Upper lobe of right lung (tissue), 1 donor: Measurements from ENCODE around the gene KRTAP12-1. TPM values are rescaled to one million over a fixed set of nuclear protein-coding genes. Genes with fewer than 3 reads are reported as not detected.
A peak's percentile ranks its signal among the peaks of the same experiment; 100 is the strongest.
"Not testable (repeated sequence)": the region's sequence is repeated elsewhere in the genome, so short reads cannot be mapped to it uniquely, and the experiment has no call there.

Experiments
- ATAC-seq: fragments of 200-7000 bp; cut with Tn5 transposase; one replicate; pipeline ENCODE4 v1.9.1; 2020; ENCODE audit warnings: mild to moderate bottlenecking, moderate library complexity
- DNase-seq: peaks from one replicate; pipeline ENCODE4 v3.0.0-alpha.2; 2020
- H3K27ac ChIP-seq: fragments of 200-600 bp; one replicate; pipeline ENCODE4 v1.8.0; 2022
- H3K27me3 ChIP-seq: fragments of 200-600 bp; one replicate; pipeline ENCODE4 v1.8.0; 2022; ENCODE audit warnings: mild to moderate bottlenecking
- H3K36me3 ChIP-seq: fragments of 200-600 bp; one replicate; pipeline ENCODE4 v1.8.0; 2022
- H3K4me1 ChIP-seq: fragments of 200-600 bp; one replicate; pipeline ENCODE4 v1.8.0; 2022
- H3K4me3 ChIP-seq: fragments of 200-600 bp; one replicate; pipeline ENCODE4 v1.8.0; 2022; ENCODE audit warnings: mild to moderate bottlenecking
- H3K9me3 ChIP-seq: fragments of 200-600 bp; one replicate; pipeline ENCODE4 v1.8.0; 2022
- CTCF ChIP-seq: fragments of 200-600 bp; IDR thresholded peaks from one replicate; pipeline ENCODE4 v1.8.0; 2022; ENCODE audit warnings: antibody characterized with exemption
- intact Hi-C: fragments of 100-400 bp; cut with DNase I; formaldehyde crosslinking; loops from one replicate; pipeline ENCODE4 v1.11.0; 2022
- total RNA-seq: library from RNA; stranded (reverse); fragmentation: NEBNext Ultra II Directional; extraction: Animal tissue kit (Norgen Biotek cat#: 25700); gene quantifications from one replicate; pipeline ENCODE4 v1.2.1, GENCODE V29; 2021
- donor health status: DM: no; HTN: yes; CAD: no; lungs with severe emphysema.

KRTAP12-1 gene
- total RNA-seq, 1 donor from 2014 or later: not detected

DNA sequence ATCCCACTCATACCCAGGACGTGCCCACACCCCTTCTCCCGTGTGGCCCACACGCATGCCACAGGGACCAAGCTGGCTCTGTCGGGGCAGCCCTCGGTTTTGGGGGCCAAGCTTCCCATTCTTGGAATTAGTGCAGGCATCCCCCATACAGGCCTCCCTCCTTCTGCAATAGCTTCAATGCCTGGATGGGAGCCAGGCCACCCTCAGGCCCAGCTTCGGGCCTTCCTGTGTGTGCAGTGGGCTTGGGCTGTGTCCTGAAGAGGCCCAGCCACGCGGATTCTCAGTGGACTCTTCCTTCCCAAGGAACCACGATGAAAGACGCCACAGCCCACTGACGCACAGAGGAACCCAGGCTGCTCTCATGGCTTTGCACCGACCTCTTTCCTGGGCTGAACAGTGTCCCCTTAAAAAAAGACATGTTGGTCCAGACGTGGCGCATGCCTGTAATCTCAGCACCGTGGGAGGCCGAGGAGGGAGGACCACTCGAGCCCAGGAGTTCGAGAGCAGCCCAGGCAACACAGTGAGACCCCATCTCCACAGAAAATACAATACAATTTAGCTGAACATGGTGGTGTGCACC lies 32.4 kb downstream of the KRTAP12-1 start:
- DNase-seq: no peak
- Histone ChIP-seq H3K9me3 (peaks cover 6% of the 10 kb centered on the region), H3K27me3 (no peaks in the 10 kb centered on the region), H3K4me1 (no peaks in the 10 kb centered on the region), H3K36me3 (no peaks in the 10 kb centered on the region), H3K4me3 (no peak overlapping the region), H3K27ac (no peak overlapping the region)
- no peak for TF ChIP-seq CTCF
- ATAC-seq: no peak
- intact Hi-C loops: no loop called here

DNA sequence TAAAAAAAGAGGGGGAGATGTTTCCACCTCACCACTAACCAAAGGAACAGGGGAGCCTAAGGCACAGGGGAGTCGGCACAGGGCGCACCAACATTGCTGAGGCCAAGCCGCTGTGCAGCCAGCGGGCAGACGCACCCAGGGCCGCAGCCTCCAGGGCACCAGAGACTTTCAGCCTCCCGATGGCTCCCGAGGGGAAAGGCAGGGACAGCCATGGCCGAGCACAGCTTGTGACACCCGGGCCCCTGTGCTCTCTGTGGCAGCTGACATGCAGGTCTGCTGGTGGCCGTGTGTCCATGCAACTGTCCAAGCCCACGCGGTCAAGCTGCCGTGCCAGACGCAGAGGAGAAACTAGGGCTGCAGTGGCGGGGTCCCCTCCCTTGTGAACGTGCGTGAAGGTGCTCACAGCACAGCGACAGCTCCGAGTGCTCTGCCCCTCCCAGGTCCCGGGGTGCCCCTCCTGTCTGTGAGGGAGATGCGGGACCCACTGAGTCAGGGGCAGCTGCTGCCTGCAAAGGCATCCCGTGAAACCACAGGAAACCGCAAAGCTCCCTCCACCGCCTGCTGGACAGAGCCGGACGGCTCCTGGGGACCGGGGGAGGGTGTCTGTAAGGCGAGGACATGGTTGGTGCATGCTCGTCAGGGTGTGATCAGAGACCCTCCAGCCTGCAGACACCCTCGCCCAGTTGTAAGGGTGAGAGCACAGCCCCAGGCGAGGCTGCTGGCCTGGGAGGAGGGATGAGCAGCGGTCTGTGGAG lies 33.2 kb downstream of the KRTAP12-1 start:
- intact Hi-C loops: no loop called here
- H3K9me3 ChIP-seq: peaks cover 9% of the 10 kb centered on the region
- no peak for DNase-seq
- peak; percentile 10 for ATAC-seq
- H3K4me1 ChIP-seq: no peaks in the 10 kb centered on the region
- no peaks in the 10 kb centered on the region for H3K27me3 ChIP-seq
- H3K4me3 ChIP-seq: no peak overlapping the region
- H3K36me3 ChIP-seq: no peaks in the 10 kb centered on the region
- H3K27ac ChIP-seq: no peak overlapping the region
- TF ChIP-seq CTCF: no peak

GRCh38 chr21:44647222-44647552 lies 34.8 kb downstream of the KRTAP12-1 start:
- no peak for TF ChIP-seq CTCF
- H3K27me3 ChIP-seq: no peaks in the 10 kb centered on the region
- ATAC-seq: no peak
- no peaks in the 10 kb centered on the region for H3K36me3 ChIP-seq
- H3K4me3 ChIP-seq: no peak overlapping the region
- peaks cover 9% of the 10 kb centered on the region for H3K9me3 ChIP-seq
- intact Hi-C loops: no loop called here
- H3K27ac ChIP-seq: no peak overlapping the region
- no peak for DNase-seq
- no peaks in the 10 kb centered on the region for H3K4me1 ChIP-seq

DNA sequence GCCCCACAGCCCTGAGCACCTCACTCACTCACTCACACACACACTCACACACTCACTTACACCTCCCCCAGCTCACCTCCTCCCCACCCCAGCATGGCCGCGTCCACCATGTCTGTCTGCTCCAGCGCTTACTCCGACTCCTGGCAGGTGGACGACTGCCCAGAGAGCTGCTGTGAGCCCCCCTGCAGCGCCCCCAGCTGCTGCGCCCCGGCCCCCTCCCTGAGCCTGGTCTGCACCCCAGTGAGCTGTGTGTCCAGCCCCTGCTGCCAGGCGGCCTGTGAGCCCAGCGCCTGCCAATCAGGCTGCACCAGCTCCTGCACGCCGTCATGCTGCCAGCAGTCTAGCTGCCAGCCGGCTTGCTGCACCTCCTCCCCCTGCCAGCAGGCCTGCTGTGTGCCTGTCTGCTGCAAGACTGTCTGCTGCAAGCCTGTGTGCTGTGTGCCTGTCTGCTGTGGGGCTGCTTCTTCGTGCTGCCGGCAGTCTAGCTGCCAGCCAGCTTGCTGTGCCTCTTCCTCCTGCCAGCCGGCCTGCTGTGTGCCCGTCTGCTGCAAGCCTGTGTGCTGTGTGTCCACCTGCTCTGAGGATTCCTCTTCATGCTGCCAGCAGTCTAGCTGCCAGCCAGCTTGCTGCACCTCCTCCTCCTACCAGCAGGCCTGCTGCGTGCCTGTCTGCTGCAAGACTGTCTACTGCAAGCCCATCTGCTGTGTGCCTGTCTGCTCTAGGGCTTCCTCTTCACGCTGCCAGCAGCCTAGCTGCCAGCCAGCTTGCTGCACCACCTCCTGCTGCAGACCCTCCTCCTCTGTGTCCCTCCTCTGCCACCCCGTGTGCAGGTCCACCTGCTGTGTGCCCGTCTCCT lies 35.4 kb downstream of the KRTAP12-1 start, which contains the start of gene KRTAP10-11:
Gene KRTAP10-11 (plus strand): TSS at position 49 of the 856 bp plus-strand sequence. CDS start 45 bp downstream, at position 94.
- ATAC-seq: not testable (repeated sequence)

DNA sequence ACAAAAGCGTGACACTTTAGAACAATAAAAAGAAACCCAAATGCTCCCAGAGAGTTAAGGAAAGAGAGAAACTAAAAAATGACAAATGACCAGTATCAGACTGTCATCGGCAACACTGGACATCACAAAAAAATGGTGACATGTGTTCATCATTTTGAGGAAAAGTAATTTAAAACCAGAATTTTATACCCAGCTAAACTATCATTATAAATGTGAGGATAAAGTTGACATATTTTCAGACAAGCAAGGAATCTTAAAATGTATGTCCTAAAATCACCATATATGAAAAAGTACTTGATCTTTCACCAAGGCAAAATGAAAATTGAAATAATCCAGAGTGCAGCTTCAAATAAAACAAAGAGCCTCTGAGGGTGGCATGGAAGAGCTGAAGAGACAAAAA lies 37.1 kb downstream of the KRTAP12-1 start:
- no peak for TF ChIP-seq CTCF
- intact Hi-C loops: loop anchor here (5.0 kb wide), 1 partner anchor 218 kb away; no protein-coding TSS in a partner anchor
- Histone ChIP-seq H3K4me3 (no peak overlapping the region), H3K9me3 (peaks cover 9% of the 10 kb centered on the region), H3K4me1 (no peaks in the 10 kb centered on the region), H3K27me3 (no peaks in the 10 kb centered on the region), H3K36me3 (no peaks in the 10 kb centered on the region), H3K27ac (no peak overlapping the region)
- ATAC-seq (no peak), DNase-seq (no peak)

More for the DNA sequence above, 35.4 kb downstream of the KRTAP12-1 start, which contains the start of gene KRTAP10-11:
- H3K4me3 ChIP-seq, H3K9me3 ChIP-seq, H3K4me1 ChIP-seq, intact Hi-C loops, H3K27ac ChIP-seq, H3K27me3 ChIP-seq, H3K36me3 ChIP-seq: not testable (repeated sequence)
- peak; percentile 48 for DNase-seq
